ENCODE measurements around the gene CDKAL1. TPM values are rescaled to one million over a fixed set of nuclear protein-coding genes. Genes with fewer than 3 reads are reported as not detected.

CDKAL1 gene
- total and polyA plus RNA-seq, 9 of the 15 experiments (the other 6 are each of a cell fraction or from before 2014, with no cell fraction given), result 11.2 to 36.3 (median 20.1) TPM

- no peak for TF ChIP-seq HBP1 (CRISPR knock-in tag; IDR thresholded peaks at IDR 0.05)
- TF ChIP-seq ZNF668 (CRISPR knock-in tag; IDR thresholded peaks at IDR 0.05), result no peak
- no peak for TF ChIP-seq ZBTB12 (CRISPR knock-in tag; IDR thresholded peaks at IDR 0.05)
- no peak for TF ChIP-seq ARID3A (IDR thresholded peaks at IDR 0.05; ENCODE audit: borderline replicate concordance, low read depth, low read length)
- no peak for TF ChIP-seq GABPA (tag; conservative IDR thresholded peaks at IDR 0.05; ENCODE audit: low read depth)
- TF ChIP-seq SAP30 (IDR thresholded peaks at IDR 0.05; ENCODE audit: borderline replicate concordance, insufficient read depth, low read depth, low read length, poor library complexity, severe bottlenecking), result no peak
- no peak for TF ChIP-seq GTF2E2 (tag; IDR thresholded peaks at IDR 0.05)
- TF ChIP-seq CREM (IDR thresholded peaks at IDR 0.05; ENCODE audit: low read depth), result no peak
- no peak for TF ChIP-seq MLX (CRISPR knock-in tag; conservative IDR thresholded peaks at IDR 0.05)
- no peak for TF ChIP-seq ZNF695 (CRISPR knock-in tag; IDR thresholded peaks at IDR 0.05)
- TF ChIP-seq SP2 (IDR thresholded peaks at IDR 0.05; ENCODE audit: extremely low read depth, low read depth, low read length, poor library complexity, severe bottlenecking), result no peak
- TF ChIP-seq BCOR (IDR thresholded peaks at IDR 0.05), result no peak
- peak; percentile 80 for TF ChIP-seq TAL1 (IDR thresholded peaks at IDR 0.05)
- no peak for TF ChIP-seq RUNX1 (IDR thresholded peaks at IDR 0.05; ENCODE audit: low read depth)
- no peak for TF ChIP-seq NCOA1 (IDR thresholded peaks at IDR 0.05; ENCODE audit: low read depth)
- TF ChIP-seq NCOR1 (IDR thresholded peaks at IDR 0.05), result peak; percentile 54
- 0 out of 2 replicates have a peak, but pooled peaks have one; percentile 35 for TF ChIP-seq FOXJ2 (tag; IDR thresholded peaks at IDR 0.05)
- no peak for TF ChIP-seq ZNF316 (IDR thresholded peaks at IDR 0.05)
- no peak for TF ChIP-seq MCM3 (IDR thresholded peaks at IDR 0.05)
- TF ChIP-seq ZNF589 (CRISPR knock-in tag; IDR thresholded peaks at IDR 0.05; ENCODE audit: low read depth), result no peak
- no peak for TF ChIP-seq POLR3A (IDR thresholded peaks at IDR 0.05; ENCODE audit: borderline replicate concordance, extremely low read depth, insufficient read depth, insufficient read length)
- TF ChIP-seq FOXA1 (IDR thresholded peaks at IDR 0.05; ENCODE audit: borderline replicate concordance), result no peak
- TF ChIP-seq ZNF436 (CRISPR knock-in tag; IDR thresholded peaks at IDR 0.05), result no peak
- no peak for TF ChIP-seq MCM5 (IDR thresholded peaks at IDR 0.05; ENCODE audit: low read depth)
- TF ChIP-seq ARID2 (IDR thresholded peaks at IDR 0.05), result no peak
- TF ChIP-seq SRF (CRISPR knock-in tag; IDR thresholded peaks at IDR 0.05), result no peak
Observed at GRCh38 chr6:21109391-21110178, 575.3 kb downstream of the CDKAL1 start (continued).

Measured in K562 (cell line).